HepG2 (cell line): ENCODE results near the gene CNOT8. TPM values are rescaled to one million over a fixed set of nuclear protein-coding genes. Genes with fewer than 3 reads are reported as not detected.

Experiments
- CEBPB ChIP-seq: IDR thresholded peaks from 2 replicates; pipeline ENCODE4 v1.6.1; 2011; ENCODE audit warnings: low read depth, low read length, improper control_type of control experiment, borderline replicate concordance
- GTF3A ChIP-seq: sonication (generic); formaldehyde crosslinking; conservative IDR thresholded peaks from 2 replicates; pipeline ENCODE4 v1.4.0; 2020; ENCODE audit warnings: mild to moderate bottlenecking, missing genetic modification reagents
- HOXA7 ChIP-seq: sonication (generic); formaldehyde crosslinking; IDR thresholded peaks from 2 replicates; pipeline ENCODE4 v1.8.1; 2022; ENCODE audit warnings: mild to moderate bottlenecking, missing genetic modification reagents, moderate library complexity
- JDP2 ChIP-seq: sonication (generic); formaldehyde crosslinking; IDR thresholded peaks from 2 replicates; pipeline ENCODE4 v1.8.1; 2022; ENCODE audit warnings: missing genetic modification reagents, borderline replicate concordance
- MED8 ChIP-seq: sonication (generic); formaldehyde crosslinking; IDR thresholded peaks from 2 replicates; pipeline ENCODE4 v1.8.1; 2023; ENCODE audit warnings: mild to moderate bottlenecking, missing genetic modification reagents; ENCODE audit not compliant: insufficient replicate concordance
- NCOA1 ChIP-seq: sonication (generic); formaldehyde crosslinking; IDR thresholded peaks from 2 replicates; pipeline ENCODE4 v1.9.0; 2021; ENCODE audit warnings: missing genetic modification reagents
- PRDM15 ChIP-seq: sonication (generic); formaldehyde crosslinking; IDR thresholded peaks from 2 replicates; pipeline ENCODE4 v1.4.0; 2020; ENCODE audit warnings: missing genetic modification reagents
- RBAK ChIP-seq: sonication (generic); formaldehyde crosslinking; IDR thresholded peaks from 2 replicates; pipeline ENCODE4 v1.5.1; 2020; ENCODE audit warnings: mild to moderate bottlenecking, missing genetic modification reagents
- RBFOX2 ChIP-seq: fragments of 200-400 bp; formaldehyde crosslinking; IDR thresholded peaks from 2 replicates; pipeline ENCODE4 v1.6.1; 2017; ENCODE audit warnings: low read depth, mild to moderate bottlenecking, low read length
- SPEN ChIP-seq: sonication (generic); formaldehyde crosslinking; IDR thresholded peaks from 2 replicates; pipeline ENCODE4 v1.5.1; 2020; ENCODE audit warnings: low read depth, mild to moderate bottlenecking, missing genetic modification reagents
- TBX2 ChIP-seq: sonication (generic); formaldehyde crosslinking; IDR thresholded peaks from 2 replicates; pipeline ENCODE4 v1.5.0; 2020; ENCODE audit warnings: missing genetic modification reagents, mild to moderate bottlenecking, borderline replicate concordance
- U2AF1 ChIP-seq: fragments of 200-400 bp; formaldehyde crosslinking; optimal IDR thresholded peaks from 2 replicates; pipeline ENCODE3; 2017; ENCODE audit warnings: mild to moderate bottlenecking, low read depth, low read length
- USF2 ChIP-seq, 2 experiments: sonication (generic) in 1 of 2; formaldehyde crosslinking in 1 of 2; IDR thresholded peaks; 2 replicates each; pipeline versions ENCODE4 v1.5.1 to v1.6.1; 2011 to 2020; ENCODE audit warnings: borderline replicate concordance in 1 of 2, low read depth in 1 of 2, low read length in 1 of 2, mild to moderate bottlenecking in 1 of 2, missing genetic modification reagents in 1 of 2, moderate library complexity in 1 of 2
- ZBTB42 ChIP-seq: sonication (generic); formaldehyde crosslinking; IDR thresholded peaks from 2 replicates; pipeline ENCODE4 v1.5.0; 2020; ENCODE audit warnings: mild to moderate bottlenecking, missing genetic modification reagents
- ZNF225 ChIP-seq: sonication (generic); formaldehyde crosslinking; IDR thresholded peaks from 2 replicates; pipeline ENCODE4 v1.4.0; 2020; ENCODE audit warnings: mild to moderate bottlenecking, missing genetic modification reagents
- ZNF788 ChIP-seq: sonication (generic); formaldehyde crosslinking; IDR thresholded peaks from 2 replicates; pipeline ENCODE4 v1.5.0; 2020; ENCODE audit warnings: mild to moderate bottlenecking, missing genetic modification reagents, borderline replicate concordance
- polyA plus RNA-seq, 8 experiments: library from polyadenylated mRNA; depleted of rRNA in 3 of 8; stranded (reverse) in 7 of 8; unstranded in 1 of 8; fragments of >200 nt; fragmentation: Illumina TruSeq in 4 of 8; extraction: Trizol in 4 of 8; gene quantifications; 2 replicates each; pipeline versions ENCODE4 v1.2.1 to v1.2.3, GENCODE V29; 2011 to 2016; ENCODE audit warnings: low read depth in 4 of 8, missing spikeins in 1 of 8, mixed read lengths in 1 of 8; ENCODE audit not compliant: insufficient read depth in 1 of 8
- total RNA-seq, 5 experiments: library from RNA; depleted of rRNA; stranded (reverse); fragments of >200 nt; fragmentation: Illumina TruSeq; extraction: Trizol; gene quantifications; 2 replicates each; pipeline ENCODE4 v1.2.3, GENCODE V29; 2016; ENCODE audit warnings: low read depth in 1 of 5
- TF ChIP-seq, protein P1 (sequence below): IDR thresholded peaks from 2 replicates; pipeline ENCODE4 v1.6.1; 2016; ENCODE audit warnings: low read depth
- TF ChIP-seq, protein P2 (sequence below): IDR thresholded peaks from 2 replicates; pipeline ENCODE4 v1.6.1; 2016
- TF ChIP-seq, protein P3 (sequence below): sonication (generic); formaldehyde crosslinking; conservative IDR thresholded peaks from 2 replicates; pipeline ENCODE4 v1.8.0; 2022; ENCODE audit warnings: mild to moderate bottlenecking, moderate library complexity, missing genetic modification reagents

CNOT8 gene
- total and polyA plus RNA-seq, 2 of the 13 experiments (the other 11 are each of a cell fraction or from before 2014, with no cell fraction given): 37.1 to 74.9 TPM

DNA sequence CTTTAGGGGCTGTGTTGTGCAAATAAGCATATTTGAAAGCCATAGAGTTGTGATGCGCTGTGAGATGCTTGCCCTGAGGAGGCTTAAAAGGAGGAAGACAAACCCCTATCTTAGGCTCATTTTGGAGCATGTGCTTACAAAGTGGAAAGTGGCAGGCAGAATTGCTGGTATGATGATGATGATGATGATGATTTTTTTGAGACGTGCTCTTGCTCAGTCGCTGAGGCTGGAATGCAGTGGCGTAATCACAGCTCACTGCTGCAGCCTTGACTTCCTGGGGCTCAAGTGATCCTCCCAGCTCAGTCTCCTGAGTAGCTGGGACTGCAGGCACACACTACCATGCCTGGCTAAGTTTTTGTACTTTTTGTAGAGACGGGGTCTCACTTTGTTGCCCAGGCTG lies 1.7 kb downstream of the CNOT8 start (continued):
- TF ChIP-seq, protein P1, sequence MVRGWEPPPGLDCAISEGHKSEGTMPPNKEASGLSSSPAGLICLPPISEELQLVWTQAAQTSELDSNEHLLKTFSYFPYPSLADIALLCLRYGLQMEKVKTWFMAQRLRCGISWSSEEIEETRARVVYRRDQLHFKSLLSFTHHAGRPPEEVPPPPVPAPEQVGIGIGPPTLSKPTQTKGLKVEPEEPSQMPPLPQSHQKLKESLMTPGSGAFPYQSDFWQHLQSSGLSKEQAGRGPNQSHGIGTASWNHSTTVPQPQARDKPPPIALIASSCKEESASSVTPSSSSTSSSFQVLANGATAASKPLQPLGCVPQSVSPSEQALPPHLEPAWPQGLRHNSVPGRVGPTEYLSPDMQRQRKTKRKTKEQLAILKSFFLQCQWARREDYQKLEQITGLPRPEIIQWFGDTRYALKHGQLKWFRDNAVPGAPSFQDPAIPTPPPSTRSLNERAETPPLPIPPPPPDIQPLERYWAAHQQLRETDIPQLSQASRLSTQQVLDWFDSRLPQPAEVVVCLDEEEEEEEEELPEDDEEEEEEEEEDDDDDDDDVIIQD (CRISPR knock-in tag): no peak; the same call in 1 of the 2 replicates
- TF ChIP-seq GTF3A (CRISPR knock-in tag) (no peak), ZNF225 (CRISPR knock-in tag) (no peak), MED8 (CRISPR knock-in tag) (no peak), USF2 (IDR thresholded peaks at IDR 0.05; ENCODE audit: low read depth, low read length) (no peak), USF2 (CRISPR knock-in tag; IDR thresholded peaks at IDR 0.05; ENCODE audit: borderline replicate concordance) (no peak), TBX2 (0 out of 2 replicates have a peak, but pooled peaks have one; percentile 21), HOXA7 (CRISPR knock-in tag) (no peak), NCOA1 (no peak), ZBTB42 (CRISPR knock-in tag) (no peak), U2AF1 (no peak), CEBPB (peak; percentile 77; the same call in 1 of the 2 replicates), SPEN (CRISPR knock-in tag) (0 out of 2 replicates have a peak, but pooled peaks have one; percentile 19), RBFOX2 (no peak), PRDM15 (CRISPR knock-in tag) (no peak), RBAK (CRISPR knock-in tag) (no peak), ZNF788 (no peak; the same call in 1 of the 2 replicates), JDP2 (CRISPR knock-in tag) (no peak)
- TF ChIP-seq, protein P2, sequence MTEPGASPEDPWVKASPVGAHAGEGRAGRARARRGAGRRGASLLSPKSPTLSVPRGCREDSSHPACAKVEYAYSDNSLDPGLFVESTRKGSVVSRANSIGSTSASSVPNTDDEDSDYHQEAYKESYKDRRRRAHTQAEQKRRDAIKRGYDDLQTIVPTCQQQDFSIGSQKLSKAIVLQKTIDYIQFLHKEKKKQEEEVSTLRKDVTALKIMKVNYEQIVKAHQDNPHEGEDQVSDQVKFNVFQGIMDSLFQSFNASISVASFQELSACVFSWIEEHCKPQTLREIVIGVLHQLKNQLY (CRISPR knock-in tag): no peak
- TF ChIP-seq, protein P3, sequence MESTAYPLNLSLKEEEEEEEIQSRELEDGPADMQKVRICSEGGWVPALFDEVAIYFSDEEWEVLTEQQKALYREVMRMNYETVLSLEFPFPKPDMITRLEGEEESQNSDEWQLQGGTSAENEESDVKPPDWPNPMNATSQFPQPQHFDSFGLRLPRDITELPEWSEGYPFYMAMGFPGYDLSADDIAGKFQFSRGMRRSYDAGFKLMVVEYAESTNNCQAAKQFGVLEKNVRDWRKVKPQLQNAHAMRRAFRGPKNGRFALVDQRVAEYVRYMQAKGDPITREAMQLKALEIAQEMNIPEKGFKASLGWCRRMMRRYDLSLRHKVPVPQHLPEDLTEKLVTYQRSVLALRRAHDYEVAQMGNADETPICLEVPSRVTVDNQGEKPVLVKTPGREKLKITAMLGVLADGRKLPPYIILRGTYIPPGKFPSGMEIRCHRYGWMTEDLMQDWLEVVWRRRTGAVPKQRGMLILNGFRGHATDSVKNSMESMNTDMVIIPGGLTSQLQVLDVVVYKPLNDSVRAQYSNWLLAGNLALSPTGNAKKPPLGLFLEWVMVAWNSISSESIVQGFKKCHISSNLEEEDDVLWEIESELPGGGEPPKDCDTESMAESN (CRISPR knock-in tag): no peak
